Measurements from ENCODE around the gene KCNN1.

GRCh38 chr19:17989425-17990094 lies 22.7 kb downstream of the KCNN1 start:
- TF ChIP-seq, protein P1, sequence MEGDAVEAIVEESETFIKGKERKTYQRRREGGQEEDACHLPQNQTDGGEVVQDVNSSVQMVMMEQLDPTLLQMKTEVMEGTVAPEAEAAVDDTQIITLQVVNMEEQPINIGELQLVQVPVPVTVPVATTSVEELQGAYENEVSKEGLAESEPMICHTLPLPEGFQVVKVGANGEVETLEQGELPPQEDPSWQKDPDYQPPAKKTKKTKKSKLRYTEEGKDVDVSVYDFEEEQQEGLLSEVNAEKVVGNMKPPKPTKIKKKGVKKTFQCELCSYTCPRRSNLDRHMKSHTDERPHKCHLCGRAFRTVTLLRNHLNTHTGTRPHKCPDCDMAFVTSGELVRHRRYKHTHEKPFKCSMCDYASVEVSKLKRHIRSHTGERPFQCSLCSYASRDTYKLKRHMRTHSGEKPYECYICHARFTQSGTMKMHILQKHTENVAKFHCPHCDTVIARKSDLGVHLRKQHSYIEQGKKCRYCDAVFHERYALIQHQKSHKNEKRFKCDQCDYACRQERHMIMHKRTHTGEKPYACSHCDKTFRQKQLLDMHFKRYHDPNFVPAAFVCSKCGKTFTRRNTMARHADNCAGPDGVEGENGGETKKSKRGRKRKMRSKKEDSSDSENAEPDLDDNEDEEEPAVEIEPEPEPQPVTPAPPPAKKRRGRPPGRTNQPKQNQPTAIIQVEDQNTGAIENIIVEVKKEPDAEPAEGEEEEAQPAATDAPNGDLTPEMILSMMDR (IDR thresholded peaks at IDR 0.05) = no peak
- no peak for TF ChIP-seq POLR2A (IDR thresholded peaks at IDR 0.05)
